ENCODE measurements around the gene E2F3.

DNA sequence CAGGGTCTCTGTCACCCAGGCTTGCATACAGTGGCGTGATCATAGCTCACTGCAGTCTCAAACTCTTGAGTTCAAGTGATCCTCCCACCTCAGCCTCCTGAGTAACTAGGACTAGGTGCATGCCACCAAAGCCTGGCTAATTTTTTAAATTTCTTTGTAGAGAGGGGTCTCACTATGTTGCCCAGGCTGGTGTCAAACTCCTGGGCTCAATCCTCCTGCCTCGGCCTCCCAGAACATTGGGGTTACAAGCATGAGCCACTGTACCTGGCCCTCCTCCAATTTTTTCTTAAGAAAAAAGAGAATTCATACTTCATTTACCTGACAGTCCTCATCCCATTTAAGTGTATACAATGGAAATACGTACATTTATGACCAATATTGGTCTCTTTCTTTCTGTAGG is 37.9 kb downstream of the E2F3 start:
- no peak for TF ChIP-seq ZNF394 (tag by site-specific recombination; IDR thresholded peaks at IDR 0.05; ENCODE audit: borderline replicate concordance)
- TF ChIP-seq ZBTB49 (tag by site-specific recombination; IDR thresholded peaks at IDR 0.05; ENCODE audit: low read depth): no peak
- TF ChIP-seq, protein P1, sequence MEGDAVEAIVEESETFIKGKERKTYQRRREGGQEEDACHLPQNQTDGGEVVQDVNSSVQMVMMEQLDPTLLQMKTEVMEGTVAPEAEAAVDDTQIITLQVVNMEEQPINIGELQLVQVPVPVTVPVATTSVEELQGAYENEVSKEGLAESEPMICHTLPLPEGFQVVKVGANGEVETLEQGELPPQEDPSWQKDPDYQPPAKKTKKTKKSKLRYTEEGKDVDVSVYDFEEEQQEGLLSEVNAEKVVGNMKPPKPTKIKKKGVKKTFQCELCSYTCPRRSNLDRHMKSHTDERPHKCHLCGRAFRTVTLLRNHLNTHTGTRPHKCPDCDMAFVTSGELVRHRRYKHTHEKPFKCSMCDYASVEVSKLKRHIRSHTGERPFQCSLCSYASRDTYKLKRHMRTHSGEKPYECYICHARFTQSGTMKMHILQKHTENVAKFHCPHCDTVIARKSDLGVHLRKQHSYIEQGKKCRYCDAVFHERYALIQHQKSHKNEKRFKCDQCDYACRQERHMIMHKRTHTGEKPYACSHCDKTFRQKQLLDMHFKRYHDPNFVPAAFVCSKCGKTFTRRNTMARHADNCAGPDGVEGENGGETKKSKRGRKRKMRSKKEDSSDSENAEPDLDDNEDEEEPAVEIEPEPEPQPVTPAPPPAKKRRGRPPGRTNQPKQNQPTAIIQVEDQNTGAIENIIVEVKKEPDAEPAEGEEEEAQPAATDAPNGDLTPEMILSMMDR (tag by site-specific recombination; IDR thresholded peaks at IDR 0.05): no peak
- no peak for TF ChIP-seq ZFP69B (tag by site-specific recombination; IDR thresholded peaks at IDR 0.05)
- no peak for TF ChIP-seq ZNF175 (tag by site-specific recombination; IDR thresholded peaks at IDR 0.05)
